ENCODE data around the gene COL9A3. TPM values are rescaled to one million over a fixed set of nuclear protein-coding genes. Genes with fewer than 3 reads are reported as not detected.

The COL9A3 gene
- polyA plus RNA-seq, 2 of the 4 experiments (the other 2 are of a cell fraction): 0.41 to 0.49 TPM

- no peak for DNase-seq (ENCODE audit: low read depth in 1 of 2, low spot score in 1 of 2)
- Histone ChIP-seq H3K4me2 (no peak overlapping the region), H3K4me1 (peaks cover 16% of the 10 kb centered on the region; the same call in 2 of the 3 replicates), H3K27ac (0 out of 6 replicates have a peak overlapping the region, but pooled peaks of 1 of the 2 experiments have one; percentile 4), H3K4me3 (no peak overlapping the region), H3K9me3 (no peaks in the 10 kb centered on the region)
- CTCF ChIA-PET: interaction anchor here (0.6 kb wide), 1 partner anchor 8 kb away, joined by 3 read pairs; no protein-coding TSS in a partner anchor
- POLR2A ChIA-PET: no interaction called here
- no peak for FAIRE-seq
- TF ChIP-seq CBX8 (IDR thresholded peaks at IDR 0.05) (no peak), JUN (IDR thresholded peaks at IDR 0.05) (no peak), HOXA7 (CRISPR knock-in tag; IDR thresholded peaks at IDR 0.05) (no peak), EP300 (IDR thresholded peaks at IDR 0.05) (no peak), POLR2AphosphoS2 (conservative IDR thresholded peaks at IDR 0.05; ENCODE audit: low read length) (no peak), ZSCAN20 (CRISPR knock-in tag; IDR thresholded peaks at IDR 0.05) (no peak), CBX2 (IDR thresholded peaks at IDR 0.05; ENCODE audit: borderline replicate concordance, low read depth) (no peak), ATOH8 (CRISPR knock-in tag; IDR thresholded peaks at IDR 0.05; ENCODE audit: low read depth) (no peak), MAX (IDR thresholded peaks at IDR 0.05) (no peak), HMGXB4 (CRISPR knock-in tag; IDR thresholded peaks at IDR 0.05; ENCODE audit: borderline replicate concordance) (no peak), SMC3 (IDR thresholded peaks at IDR 0.05) (no peak), NFE2L2 (conservative IDR thresholded peaks at IDR 0.05; ENCODE audit: low read length) (no peak), EHMT2 (IDR thresholded peaks at IDR 0.05; ENCODE audit: low read depth) (no peak), MAZ (IDR thresholded peaks at IDR 0.05; ENCODE audit: borderline replicate concordance, low read depth, low read length) (no peak), PHF8 (IDR thresholded peaks at IDR 0.05; ENCODE audit: borderline replicate concordance, low read depth) (no peak), USF2 (IDR thresholded peaks at IDR 0.05) (no peak), PBX3 (IDR thresholded peaks at IDR 0.05) (no peak), HES2 (IDR thresholded peaks at IDR 0.05) (no peak), TFCP2L1 (CRISPR knock-in tag; IDR thresholded peaks at IDR 0.05) (no peak)
- WGBS (ENCODE audit: missing lambda C conversion rate): 90% methylated on average over 13 of the region's 22 CpGs
- no peak for ATAC-seq
Measured at GRCh38 chr20:62830821-62831220, 14.0 kb downstream of the COL9A3 start.

- Histone ChIP-seq H3K4me2 (no peak overlapping the region), H3K27ac (no peak overlapping the region), H3K4me3 (no peak overlapping the region), H3K4me1 (peaks cover 16% of the 10 kb centered on the region; the same call in 2 of the 3 replicates), H3K9me3 (no peaks in the 10 kb centered on the region)
- no peak for FAIRE-seq
- CTCF ChIA-PET: interaction anchor here (1.9 kb wide), 1 partner anchor 10 kb away, joined by 4 read pairs; no protein-coding TSS in a partner anchor
- POLR2A ChIA-PET: no interaction called here
- no peak for ATAC-seq
- DNase-seq (ENCODE audit: low read depth in 1 of 2, low spot score in 1 of 2): no peak
- WGBS (ENCODE audit: missing lambda C conversion rate): 84% methylated on average over 9 of the region's 10 CpGs
- TF ChIP-seq HDAC2 (IDR thresholded peaks at IDR 0.05) (no peak), ZFP36 (IDR thresholded peaks at IDR 0.05; ENCODE audit: borderline replicate concordance, partially characterized antibody) (no peak), USF2 (IDR thresholded peaks at IDR 0.05) (no peak), ZSCAN20 (CRISPR knock-in tag; IDR thresholded peaks at IDR 0.05) (no peak), NPAS2 (CRISPR knock-in tag; IDR thresholded peaks at IDR 0.05; ENCODE audit: borderline replicate concordance) (no peak), HEYL (CRISPR knock-in tag; IDR thresholded peaks at IDR 0.05) (no peak), ELK1 (IDR thresholded peaks at IDR 0.05; ENCODE audit: low read depth, low read length) (no peak), REST (IDR thresholded peaks at IDR 0.05) (no peak)
Measured at GRCh38 chr20:62831361-62831788, 14.5 kb downstream of the COL9A3 start.

Data from A549 (cell line).